NK-92 (cell line): ENCODE measurements around the gene MAP3K10.
"Not testable (repeated sequence)": the region's sequence is repeated elsewhere in the genome, so short reads cannot be mapped to it uniquely, and the experiment has no call there.

ENCODE experiments used
- DNase-seq: peaks from one replicate; lab custom pipeline; 2025; ENCODE audit not compliant: unreplicated experiment; lab: John Stamatoyannopoulos, UW

The MAP3K10 gene

GRCh38 chr19:40190891-40191835 lies at the start of gene MAP3K10:
TSS of gene MAP3K10 (plus strand) at chr19:40191426. CDS start at chr19:40192032, 606 bp downstream.
- no peak for DNase-seq

- DNase-seq, result no peak
These were observed 49.7 kb upstream of the MAP3K10 start for GRCh38 chr19:40141551-40141950.

- DNase-seq, result no peak
These were observed 47.6 kb upstream of the MAP3K10 start for GRCh38 chr19:40143612-40144011.

DNA sequence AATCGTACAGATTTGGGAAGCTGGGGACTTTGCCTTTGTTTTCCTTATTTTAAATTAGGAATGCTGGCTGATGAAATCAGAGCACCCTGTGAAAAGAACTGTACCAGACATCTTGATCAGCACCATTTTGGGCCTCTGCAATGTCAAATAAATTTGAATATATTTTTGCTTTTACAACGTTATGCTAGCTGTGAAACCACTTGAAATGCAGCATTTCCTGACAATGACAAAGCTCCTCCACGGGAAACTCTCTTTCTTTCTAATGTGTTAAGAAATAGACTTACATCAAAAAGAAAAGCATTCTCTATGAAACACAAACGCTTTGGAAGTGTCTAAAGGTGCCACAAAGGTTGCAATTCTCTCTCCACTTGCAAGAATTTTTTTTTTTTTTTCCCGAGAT lies 47.1 kb upstream of the MAP3K10 start:
- no peak for DNase-seq

DNA sequence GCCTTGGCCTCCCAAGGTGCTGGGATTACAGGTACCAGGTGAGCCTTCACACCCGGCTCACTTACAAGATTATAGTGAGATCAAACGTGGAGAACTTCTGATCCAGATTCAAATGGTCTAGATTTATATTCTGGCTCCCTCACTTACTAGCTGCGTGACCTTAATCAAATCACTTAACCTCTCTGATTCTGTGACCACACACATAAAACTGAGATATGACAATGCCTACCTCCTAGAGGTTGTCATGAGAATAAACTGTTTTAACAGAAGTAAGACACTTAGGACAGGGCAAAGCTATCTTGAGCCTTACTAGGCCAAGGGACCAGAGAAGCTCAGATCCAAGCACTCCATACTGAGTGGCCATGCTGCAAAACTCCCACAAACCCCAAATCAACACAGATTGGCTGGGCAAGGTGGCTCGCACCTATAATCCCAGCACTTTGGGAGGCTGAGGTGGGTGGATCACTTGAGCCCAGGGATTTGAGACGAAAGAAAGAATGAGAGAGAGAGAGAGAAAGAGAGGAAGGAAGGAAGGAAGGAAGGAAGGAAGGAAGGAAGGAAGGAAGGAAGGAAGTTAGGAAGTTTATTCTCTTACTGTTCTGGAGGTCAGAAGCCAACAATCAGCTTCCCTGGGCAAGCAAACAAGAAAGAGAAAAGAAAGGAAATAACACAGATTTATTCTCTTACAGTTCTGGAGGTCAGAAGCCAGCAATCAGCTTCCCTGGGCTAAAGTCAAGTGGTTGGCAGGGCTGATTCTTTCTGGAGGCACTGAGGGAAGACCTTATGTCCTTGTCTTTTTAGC lies 46.1 kb upstream of the MAP3K10 start:
- no peak for DNase-seq

DNA sequence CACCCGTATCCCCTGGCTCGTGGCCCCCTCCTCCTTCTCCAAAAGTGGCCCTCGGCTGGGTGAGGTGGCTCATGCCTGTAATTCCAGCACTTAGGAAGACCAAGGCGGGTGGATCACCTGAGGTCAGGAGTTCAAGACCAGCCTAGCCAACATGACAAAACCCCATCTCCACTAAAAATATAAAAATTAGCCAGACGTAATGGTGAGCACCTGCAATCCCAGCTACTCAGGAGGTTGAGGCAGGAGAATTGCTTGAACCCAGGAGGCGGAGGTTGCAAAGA lies 45.5 kb upstream of the MAP3K10 start:
- DNase-seq, result not testable (repeated sequence)

DNA sequence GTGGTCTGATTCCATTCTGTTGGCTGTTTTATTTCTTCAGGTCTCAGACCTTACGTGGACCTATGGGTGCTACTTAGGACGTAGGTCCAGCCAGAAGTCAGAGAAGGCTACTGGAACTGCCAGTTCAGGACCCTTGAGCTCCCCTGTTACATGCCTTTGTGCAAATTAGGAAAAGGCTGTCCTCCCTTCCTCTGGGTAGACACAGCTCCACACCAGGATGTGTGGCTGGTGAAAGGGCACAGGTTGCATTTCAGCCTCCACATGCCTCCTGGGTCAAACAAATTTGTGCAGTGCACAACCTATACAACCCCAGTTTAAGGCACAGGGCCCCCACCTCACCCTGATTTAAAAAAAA lies 43.9 kb upstream of the MAP3K10 start:
- DNase-seq, result no peak

- no peak for DNase-seq
These were observed 43.4 kb upstream of the MAP3K10 start for GRCh38 chr19:40147693-40148347.

DNA sequence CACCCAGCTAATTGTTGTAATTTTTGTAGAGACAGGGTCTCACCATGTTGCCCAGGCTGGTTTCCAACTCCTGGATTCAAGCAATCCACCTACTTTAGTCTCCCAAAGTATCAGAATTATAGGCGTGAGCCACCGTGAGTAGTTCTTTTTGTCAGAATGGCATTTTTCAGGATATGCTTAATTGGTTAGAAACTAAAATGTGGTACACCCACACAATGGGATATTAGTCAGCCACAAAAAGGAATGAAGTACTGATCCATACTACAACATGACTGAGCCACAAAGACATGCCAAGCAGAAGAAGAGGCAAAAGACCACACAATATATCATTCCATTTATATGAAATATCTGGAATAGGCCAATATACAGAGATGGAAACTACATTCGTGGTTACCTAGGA lies 41.7 kb upstream of the MAP3K10 start:
- DNase-seq, result no peak

GRCh38 chr19:40150170-40150569 lies 41.1 kb upstream of the MAP3K10 start:
- no peak for DNase-seq

- no peak for DNase-seq
These were observed 37.0 kb upstream of the MAP3K10 start for GRCh38 chr19:40154121-40154680.

DNA sequence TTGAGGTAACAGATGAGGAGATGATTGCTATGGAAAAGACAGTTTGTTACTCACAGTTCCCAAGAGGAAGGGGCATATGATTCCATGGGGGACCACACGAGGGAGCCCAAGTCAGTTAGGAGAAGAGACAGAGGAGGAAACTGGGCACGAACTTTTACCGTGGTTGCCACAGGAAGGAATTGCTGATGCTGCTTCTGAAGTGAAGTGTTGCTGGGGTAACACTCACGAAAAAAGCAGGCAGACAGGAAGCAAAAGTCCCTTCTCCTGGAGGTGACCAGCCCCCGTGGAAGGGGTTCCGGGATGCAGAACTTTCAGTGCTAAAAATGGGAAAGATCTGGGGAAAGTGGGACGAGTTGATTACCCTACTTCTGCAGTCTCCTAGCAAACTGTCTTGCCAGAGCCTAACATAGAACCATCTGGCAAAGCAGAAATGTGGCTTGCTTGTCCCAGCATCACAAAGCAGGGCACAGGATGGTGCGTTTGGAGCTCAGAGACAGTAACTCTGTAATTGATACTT lies 35.4 kb upstream of the MAP3K10 start:
- no peak for DNase-seq

GRCh38 chr19:40157059-40157458 lies 34.2 kb upstream of the MAP3K10 start:
- no peak for DNase-seq

DNA sequence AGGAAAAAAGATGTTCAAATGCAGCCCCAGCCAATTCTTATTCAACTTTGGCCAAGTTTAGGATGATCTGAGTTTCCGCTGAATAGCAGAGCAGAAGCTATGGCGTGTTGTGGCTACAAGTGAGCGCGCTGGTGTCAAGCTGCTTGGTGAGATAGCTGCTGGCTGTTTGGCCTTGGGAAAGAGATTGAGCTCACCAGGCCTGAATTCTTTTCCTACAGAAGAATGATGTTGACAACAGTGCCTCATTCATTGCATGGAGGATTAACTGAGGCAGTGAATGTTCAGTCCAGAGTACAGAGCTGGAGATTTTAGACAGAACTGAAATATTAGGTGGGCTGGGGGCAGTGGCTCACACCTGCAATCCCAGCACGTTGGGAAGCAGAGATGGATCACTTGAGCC lies 31.5 kb upstream of the MAP3K10 start:
- no peak for DNase-seq

- no peak for DNase-seq
These were observed 29.1 kb upstream of the MAP3K10 start for GRCh38 chr19:40162104-40162503.

DNA sequence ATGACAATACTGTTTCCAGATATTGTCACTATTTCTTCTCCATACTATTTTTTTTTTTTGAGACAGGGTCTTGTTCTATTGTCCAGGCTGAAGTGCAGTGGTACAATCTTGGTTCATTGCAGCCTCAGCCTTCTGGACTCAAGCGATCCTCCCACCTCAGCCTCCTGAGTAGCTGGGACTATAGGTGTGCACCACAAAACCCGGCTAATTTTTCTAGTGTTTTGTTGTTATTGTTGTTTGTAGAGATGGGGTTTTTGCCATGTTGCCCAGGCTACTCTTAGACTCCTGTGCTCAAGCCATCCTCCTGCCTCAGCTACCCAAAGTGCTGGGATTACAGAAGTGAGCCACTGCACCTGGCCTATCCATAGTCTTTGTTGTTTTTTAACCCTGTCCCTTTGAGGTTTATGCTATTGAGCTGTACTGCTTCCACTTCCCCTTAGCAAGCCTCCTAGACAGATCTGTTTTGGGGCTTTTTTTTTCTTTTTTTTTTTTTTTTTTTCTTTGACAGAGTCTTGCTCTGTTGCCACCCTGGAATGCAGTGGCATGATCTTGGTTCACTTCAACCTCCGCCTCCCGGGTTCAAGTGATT lies 27.6 kb upstream of the MAP3K10 start:
- no peak for DNase-seq

DNA sequence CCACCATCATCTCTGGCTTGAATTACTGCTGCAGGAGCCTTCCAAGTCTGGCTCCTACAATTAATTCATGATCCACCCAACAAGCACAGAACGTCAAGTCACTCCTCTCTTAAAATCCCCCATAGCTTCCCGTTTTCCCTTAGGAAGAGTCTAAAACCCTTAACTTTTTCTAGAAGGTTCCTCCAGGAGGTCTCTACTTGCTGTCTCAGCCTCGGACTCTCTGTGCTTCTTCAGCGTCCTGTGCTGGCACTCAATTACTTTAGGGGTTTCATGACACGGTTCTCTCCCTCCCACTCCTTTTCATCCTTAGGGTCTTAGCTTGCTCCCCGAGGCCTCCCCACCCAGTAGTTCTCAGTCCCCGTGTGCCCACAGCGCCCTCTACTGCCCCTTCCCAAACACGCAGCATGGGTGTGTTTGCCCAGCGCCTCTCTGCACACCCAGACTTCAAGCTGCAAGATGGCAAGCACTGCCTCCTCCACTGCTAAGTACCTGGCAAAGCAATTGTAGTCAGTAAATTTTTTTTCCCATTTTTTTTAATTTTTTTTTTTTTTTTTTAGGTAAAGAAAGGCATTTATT lies 25.8 kb upstream of the MAP3K10 start:
- DNase-seq, result no peak

DNA sequence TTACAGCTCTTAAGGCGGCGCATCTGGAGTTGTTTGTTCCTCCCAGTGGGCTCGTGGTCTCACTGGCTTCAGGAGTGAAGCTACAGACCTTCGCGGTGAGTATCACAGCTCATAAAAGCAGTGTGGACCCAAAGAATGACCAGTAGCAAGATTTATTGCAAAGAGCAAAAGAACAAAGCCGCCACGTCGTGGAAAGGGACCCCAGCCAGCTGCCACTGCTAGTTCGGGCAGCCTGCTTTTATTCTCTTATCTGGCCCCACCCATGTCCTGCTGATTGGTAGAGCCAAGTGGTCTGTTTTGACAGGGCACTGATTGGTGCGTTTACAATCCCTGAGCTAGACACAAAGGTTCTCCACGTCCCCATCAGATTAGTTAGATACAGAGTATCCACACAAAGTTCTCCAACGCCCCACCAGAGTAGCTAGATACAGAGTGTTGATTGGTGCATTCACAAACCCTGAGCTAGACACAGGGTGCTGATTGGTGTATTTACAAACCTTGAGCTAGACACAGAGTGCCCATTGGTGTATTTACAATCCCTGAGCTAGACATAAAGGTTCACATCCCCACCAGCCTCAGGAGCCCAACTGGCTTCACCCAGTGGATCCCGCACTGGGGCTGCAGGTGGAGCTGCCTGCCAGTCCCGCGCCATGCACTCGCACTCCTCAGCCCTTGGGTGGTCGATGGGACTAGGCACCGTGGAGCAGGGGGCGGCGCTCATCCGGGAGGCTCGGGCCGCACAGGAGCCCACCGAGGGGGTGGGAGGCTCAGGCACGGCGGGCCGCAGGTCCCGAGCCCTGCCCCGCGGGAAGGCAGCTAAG lies 21.5 kb upstream of the MAP3K10 start:
- DNase-seq, result not testable (repeated sequence)

- DNase-seq, result not testable (repeated sequence)
These were observed 20.8 kb upstream of the MAP3K10 start for GRCh38 chr19:40170303-40170989.
